H54 (cell line): ENCODE measurements around the gene PRDX3.
"Not testable (repeated sequence)": the region's sequence is repeated elsewhere in the genome, so short reads cannot be mapped to it uniquely, and the experiment has no call there.

ENCODE experiments used
- DNase-seq: peaks from one replicate; pipeline ENCODE4 v3.0.0; 2011; ENCODE audit warnings: low spot score, mixed read lengths; ENCODE audit not compliant: insufficient read length
- FAIRE-seq: peaks from 3 replicates; lab custom pipeline; 2011; peaks lifted over from hg19 to GRCh38; lab: Jason Lieb, UNC
- POLR2A ChIP-seq: IDR thresholded peaks from 2 replicates; pipeline ENCODE4 v1.6.1; 2011; ENCODE audit warnings: low read depth, mild to moderate bottlenecking, low read length

The PRDX3 gene

DNA sequence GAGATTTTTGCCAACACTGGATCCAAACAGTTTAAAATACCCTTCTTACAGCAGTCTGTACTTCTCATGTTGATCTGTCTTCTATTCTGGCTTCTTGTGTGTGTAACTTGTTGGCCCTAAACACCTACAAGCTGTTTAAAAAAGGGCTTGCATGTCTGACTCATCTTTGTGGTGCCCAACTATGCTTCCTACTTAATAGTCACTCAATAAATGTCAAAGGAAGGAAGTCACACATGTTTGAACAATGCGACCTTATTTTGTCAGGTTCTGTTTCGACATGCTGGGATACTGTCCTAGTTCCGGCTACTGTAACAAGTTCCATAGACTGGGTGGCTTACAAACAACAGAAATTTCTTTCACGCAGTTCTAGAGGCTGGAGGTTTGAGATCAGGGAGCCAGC is 19.3 kb upstream of the PRDX3 start:
- TF ChIP-seq POLR2A = no peak
- FAIRE-seq = no peak

GRCh38 chr10:119191881-119192280 is 13.3 kb upstream of the PRDX3 start:
- DNase-seq (peak; percentile 42), FAIRE-seq (peak; percentile 11)
- no peak for TF ChIP-seq POLR2A

More for the DNA sequence above, 19.3 kb upstream of the PRDX3 start:
- peak; percentile 23 for DNase-seq

GRCh38 chr10:119190954-119191785 is 12.6 kb upstream of the PRDX3 start:
- DNase-seq = no peak
- FAIRE-seq = no peak
- no peak for TF ChIP-seq POLR2A

DNA sequence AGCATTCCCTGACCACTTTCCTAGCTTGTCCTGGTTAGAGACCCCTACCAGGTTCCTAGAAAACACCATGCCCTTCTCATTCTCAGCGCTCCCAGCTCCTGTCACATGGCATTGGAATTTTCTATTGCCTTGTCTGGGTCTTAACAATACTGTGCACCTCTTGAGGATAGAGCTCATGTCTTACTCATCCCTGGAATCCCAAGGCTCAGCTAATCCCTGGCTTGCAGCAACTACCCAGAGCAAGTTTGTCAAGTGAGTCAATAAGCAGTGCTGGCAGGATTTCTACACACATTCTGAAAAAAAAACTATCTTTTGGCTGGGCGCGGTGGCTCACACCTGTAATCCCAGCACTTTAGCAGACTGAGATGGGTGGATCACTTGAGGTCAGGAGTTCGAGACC is 11.7 kb upstream of the PRDX3 start:
- no peak for TF ChIP-seq POLR2A
- FAIRE-seq (peak; percentile 85), DNase-seq (peak; percentile 91)

GRCh38 chr10:119189811-119190282 is 11.2 kb upstream of the PRDX3 start:
- FAIRE-seq = no peak
- no peak for TF ChIP-seq POLR2A
- no peak for DNase-seq

- no peak for FAIRE-seq
- no peak for TF ChIP-seq POLR2A
- no peak for DNase-seq
Measured at GRCh38 chr10:119183664-119184412, 5.2 kb upstream of the PRDX3 start.

DNA sequence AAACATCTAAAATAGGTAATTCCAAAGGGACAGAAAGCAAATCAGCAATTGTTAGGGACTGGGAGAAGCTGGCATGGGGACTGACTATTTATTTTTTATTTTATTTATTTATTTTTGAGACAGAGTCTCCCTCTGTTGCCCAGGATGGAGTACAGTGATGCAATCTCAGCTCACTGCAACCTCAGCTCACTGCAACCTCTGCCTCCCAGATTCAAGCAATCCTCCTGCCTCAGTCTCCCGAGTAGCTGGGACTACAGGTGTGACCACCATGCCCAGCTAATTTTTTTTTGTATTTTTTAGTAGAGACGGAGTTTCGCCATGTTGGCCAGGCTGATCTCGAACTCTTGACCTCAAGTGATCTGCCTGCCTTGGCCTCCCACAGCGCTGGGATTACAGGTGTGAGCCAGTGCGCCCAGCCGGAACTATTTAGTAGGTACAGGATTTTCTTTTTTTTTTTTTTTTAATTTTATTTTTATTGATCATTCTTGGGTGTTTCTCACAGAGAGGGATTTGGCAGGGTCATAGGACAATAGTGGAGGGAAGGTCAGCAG is 2.3 kb upstream of the PRDX3 start:
- not testable (repeated sequence) for DNase-seq, FAIRE-seq

DNA sequence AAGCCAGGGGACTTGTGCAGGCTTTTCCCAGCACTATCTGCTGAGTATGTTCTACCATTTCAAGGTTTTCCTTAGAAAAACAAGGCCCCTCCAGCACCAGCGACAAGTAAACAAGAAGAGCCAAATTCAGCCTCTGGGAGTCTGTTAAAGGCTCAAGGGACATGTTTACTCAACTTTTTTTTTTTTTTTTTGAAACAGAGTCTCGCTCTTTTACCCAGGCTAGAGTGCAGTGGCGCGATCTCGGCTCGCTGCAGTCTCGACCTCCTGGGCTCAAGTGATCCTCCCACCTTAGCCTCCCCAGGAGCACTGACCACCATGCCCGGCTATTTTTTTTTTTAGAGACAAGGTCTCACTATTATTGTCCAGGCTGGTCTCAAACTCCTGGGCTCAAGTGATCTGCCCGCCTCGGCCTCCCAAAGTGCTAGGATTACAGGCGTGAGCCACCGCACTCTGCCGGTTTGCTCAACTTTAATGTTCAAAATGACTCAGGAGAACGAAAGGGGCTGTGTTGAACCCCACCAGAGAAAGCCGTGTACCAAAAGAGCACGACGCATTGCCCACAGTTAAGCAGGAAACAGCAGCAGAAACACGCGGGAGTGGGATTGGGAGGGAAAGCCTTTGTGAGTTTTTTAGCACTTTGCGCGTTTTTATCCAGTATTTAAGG is 772 bp downstream of the PRDX3 start:
- no peak for TF ChIP-seq POLR2A

DNA sequence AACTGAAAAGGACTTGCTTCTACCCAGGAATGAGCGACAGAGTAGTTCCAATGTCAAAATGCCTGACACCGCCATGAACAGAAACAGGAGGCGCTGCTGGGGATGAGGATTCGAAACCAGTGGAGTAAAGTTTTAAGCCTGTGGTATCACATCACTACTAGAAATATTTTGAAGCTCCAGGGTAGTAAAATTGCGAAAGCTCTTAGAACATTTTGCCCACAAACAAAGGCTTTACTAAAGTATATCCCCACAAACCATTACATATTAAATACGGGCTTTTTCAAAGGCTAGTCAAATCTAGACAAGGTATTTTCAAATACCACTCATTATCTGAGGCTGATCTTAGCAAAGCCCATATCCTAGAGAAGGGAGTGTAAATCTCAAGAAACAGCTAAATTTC is 2.4 kb downstream of the PRDX3 start:
- FAIRE-seq (no peak), DNase-seq (no peak)
- TF ChIP-seq POLR2A = no peak

More for the DNA sequence above, 772 bp downstream of the PRDX3 start:
- no peak for DNase-seq
- no peak for FAIRE-seq

DNA sequence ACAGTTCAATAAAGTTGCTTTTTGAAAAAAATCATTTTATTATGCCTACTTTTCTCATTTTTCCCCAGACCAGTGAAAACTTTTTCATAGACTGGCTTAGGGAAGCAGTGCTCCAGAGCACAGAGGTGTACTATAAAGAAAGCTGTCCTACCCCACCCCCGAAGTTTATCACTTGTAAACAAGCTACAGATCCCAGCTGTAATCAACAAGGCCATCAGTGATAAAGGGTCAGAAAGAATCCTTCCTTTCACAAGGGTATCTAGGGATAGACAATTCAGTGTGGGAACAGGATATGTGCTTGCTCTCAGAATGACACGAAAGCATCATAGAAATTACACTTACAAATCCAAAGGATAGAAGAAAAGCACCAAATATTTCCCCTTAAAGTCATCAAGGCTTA is 4.5 kb downstream of the PRDX3 start:
- FAIRE-seq = no peak
- TF ChIP-seq POLR2A = no peak
- no peak for DNase-seq

- TF ChIP-seq POLR2A = no peak
- DNase-seq = no peak
Measured at GRCh38 chr10:119167041-119167440, 11.6 kb downstream of the PRDX3 start.

GRCh38 chr10:119166564-119166963 is 12.0 kb downstream of the PRDX3 start:
- no peak for DNase-seq
- TF ChIP-seq POLR2A = no peak
- FAIRE-seq = no peak

More at GRCh38 chr10:119167041-119167440, 11.6 kb downstream of the PRDX3 start:
- FAIRE-seq = no peak

DNA sequence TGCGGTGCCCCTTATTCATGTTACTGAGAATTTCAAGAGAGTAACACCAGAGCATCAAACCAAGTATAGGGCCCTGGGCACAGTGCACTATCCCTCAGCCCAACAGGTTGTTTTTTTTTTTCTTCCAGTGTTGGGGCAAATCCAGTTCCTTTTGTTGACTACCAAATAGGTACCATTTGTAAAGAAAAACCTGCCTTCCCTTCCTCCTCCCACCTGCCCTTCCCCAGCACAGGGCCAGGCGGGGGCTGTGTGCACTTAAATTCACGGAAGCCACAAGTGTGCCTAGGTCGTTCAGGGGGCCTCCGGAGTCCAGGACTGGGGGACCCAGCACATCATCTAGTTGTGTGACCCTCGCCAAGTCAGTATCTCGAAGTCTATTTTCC is 12.5 kb downstream of the PRDX3 start:
- FAIRE-seq (no peak), DNase-seq (no peak)
- TF ChIP-seq POLR2A = no peak
